NCI-H146 (cell line): ENCODE data around the gene EPS15.
"Not testable (repeated sequence)": the region's sequence is repeated elsewhere in the genome, so short reads cannot be mapped to it uniquely, and the experiment has no call there.

Experiments used
- DNase-seq: peaks from one replicate; lab custom pipeline; 2025; lab: John Stamatoyannopoulos, UW

EPS15 gene

DNA sequence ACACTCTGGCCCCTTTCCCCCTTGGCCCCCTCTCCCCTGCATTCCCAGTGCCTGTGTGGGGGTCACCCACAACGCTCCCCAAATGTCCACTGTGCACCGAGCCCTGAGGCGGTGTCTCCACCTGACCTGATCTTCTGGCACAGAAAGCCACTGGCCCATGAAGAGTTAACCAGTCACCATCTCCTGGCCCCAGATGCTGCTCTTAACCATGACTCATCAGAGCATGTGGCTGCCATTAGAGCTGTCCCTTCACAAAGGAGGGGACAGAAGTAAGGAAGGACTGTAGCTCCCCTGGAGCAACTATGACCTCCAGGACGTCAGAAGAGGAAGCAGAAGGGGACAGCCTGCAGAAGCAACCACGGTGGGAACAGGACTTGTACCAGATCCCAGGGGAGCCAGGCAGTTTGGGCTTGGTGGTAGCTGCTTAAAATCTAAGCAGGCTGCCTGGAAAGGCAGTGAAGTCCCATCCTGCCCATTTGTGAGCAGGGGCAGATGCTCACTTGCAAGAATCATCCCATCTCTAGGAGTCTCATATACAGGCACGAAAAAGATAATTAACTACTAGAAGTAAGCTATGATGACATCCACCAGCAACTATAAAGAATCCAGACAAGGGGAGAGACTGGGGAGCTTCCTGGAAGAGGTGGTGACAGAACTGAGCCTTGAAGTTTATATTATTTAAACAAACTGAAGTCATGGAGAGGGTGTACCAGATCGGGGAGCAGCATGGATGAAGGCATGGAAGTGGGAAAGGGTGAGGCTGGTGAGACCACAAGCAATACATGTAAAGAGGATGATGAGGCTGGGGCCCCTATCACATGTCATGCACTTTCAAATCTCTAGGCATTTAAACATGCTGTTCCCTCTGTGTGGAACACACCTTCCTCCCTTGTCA is 187.6 kb downstream of the EPS15 start:
- peak; percentile 81 for DNase-seq

DNA sequence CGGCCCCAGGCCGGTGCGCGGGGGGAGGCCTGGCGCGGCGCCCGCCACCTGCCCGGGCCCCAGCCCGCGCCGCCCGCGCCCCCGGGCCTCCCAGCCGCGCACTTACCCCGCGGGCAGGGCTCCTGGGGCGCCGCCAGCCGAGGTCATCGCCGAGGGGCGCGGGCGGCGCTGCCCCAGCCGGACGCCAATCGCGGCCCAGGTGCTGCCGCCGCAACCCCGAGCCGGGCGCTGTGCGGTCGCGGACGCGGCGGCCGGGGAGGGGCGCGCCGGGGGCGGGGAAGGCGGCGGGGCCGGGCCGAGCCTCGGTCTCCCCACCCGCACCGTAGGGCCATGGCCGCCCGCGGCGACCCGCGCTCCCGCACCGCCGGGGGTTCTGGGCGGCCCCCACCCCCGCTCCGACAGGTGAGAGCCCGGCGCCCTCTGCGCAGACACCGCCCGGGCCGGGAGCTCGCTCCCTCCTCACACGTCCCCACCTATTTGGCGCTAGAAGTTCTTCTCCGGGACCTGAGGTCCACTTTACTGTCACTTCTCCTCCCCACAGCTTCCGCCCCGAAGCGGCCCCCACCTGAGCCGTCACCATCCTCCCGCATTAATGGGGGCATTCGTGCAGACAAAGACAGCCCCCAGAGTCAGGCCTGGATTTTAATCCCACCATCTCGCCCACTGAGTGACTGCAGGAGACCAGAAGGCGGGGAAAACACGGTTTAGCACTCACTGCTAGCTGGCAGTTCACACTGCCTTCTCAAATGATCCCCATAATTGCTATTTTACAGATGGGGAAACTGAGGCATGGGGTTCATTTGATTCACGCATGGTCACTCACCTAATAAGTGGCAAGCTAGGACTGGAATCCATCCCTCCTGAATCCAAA is 188.5 kb downstream of the EPS15 start, which contains the start of gene TTC39A:
TTC39A (minus strand) TSS at position 232 of the 871 bp plus-strand sequence; CDS start at position 147, 85 bp downstream.
- DNase-seq = peak; percentile 61

DNA sequence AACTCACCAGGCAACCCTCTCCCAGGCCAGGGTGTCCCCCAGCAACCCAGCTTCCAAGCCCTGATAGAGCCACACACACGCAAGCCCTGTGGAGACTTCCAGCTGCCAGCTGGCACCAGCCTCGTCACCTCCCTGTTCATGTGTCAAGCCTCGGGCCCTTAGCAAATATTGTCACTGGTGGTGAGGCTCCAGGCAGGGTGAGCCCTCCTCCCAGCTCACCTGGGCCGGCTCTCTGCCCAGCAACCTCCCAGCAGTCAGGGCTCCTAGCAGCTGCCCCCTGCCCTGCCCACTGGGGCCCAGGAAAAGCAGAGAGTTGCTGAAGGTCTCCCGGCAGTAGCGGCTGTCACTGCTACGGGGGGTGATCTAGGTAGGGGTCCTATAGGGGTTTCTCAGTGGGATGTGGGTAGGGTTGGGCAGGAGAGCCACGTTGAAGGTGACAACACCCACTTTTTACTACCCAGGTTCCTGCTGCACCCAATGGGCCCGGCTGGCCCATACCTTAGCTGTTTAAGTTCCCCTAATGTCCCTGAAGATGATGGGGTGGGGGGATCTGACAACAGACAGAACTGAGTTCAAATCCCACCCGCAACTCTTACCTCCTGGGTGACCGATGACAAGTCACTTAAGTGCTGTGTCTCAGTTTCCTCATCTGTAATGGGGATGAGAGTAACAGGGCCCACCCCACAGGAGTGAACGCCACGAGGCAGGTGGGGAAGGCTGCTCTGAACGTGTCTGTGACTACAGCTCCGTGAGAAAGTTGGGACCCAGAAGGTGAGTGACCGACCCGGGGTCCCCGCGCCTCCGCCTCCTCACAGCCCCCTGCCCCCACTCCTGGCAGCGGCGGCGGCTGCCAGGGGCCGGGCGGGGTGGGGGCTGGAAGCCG is 189.4 kb downstream of the EPS15 start:
- peak; percentile 88 for DNase-seq

DNA sequence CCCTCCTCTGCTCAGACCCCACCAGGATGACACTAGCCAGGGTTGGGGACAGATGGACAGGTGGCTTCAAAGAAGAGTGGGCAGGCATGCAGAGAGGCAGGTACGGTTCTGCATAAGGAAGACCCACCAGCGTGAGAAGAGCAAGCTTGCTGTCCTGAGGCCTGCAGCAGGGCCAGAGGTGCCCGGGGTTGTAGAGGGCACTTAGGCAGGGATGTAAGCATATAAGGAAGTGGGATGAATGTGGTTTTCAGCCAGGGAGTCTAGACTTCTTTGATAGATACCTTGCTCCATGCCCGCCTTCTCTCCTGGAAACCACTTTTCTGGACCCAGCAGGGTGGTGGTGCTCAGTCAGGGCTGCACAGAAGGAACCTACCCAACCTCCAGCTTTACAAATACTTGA is 190.1 kb downstream of the EPS15 start:
- no peak for DNase-seq

DNA sequence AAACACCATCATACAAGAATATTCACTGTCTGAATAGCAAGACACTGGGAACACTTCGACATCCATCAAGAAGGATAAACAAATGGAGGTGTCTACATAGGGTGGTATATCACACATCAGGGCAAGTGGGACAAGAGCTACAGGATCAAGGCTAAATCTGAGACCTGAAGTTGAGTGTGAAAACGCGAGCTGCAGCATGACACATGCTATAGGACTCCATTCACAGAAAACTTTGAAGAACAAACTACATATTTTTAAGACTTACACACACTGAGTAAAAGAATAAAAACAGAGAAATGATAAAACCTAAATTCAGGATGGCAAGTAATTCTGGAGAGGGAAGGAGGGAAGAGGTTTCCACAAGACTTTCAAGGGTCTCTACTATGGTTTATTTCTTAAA is 190.8 kb downstream of the EPS15 start:
- no peak for DNase-seq

DNA sequence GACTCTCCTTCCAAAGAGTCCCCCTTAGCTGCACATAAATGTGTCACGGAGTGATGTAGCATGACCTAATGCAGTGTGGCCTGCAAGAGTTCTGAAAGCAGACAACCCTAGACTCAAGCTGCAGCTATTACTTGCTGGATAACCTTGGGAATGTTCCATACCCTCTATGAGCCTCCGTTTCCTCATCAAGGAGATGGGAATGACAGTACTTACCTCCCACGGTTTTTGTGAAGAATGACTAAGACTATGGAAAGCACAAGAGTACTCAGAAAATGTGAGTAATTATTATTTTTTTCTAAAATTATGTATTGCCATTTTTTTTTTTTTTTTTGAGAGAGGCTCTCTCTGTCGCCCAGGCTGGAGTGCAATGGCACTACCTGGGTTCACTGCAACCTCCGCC is 191.7 kb downstream of the EPS15 start:
- DNase-seq = no peak

DNA sequence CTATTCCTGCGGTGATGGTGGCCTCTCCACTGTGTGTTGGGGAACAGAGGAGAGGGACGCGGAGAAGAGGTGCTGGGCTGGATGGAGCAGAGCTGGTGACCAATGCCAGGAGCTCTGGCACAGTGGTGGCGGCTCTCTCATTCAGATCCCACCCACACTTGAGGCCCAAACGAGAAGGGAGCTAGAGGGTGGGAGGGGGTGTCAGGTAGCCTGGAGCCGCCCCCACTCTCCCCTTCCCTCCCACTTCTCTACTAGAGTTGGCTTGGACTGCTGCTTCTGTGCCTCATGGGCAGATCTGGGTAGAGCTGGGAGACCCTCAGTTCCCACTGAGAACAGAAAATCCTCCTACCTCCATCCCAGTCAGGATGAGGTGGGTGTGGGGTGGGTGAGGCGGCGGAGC is 192.2 kb downstream of the EPS15 start:
- DNase-seq = no peak

DNA sequence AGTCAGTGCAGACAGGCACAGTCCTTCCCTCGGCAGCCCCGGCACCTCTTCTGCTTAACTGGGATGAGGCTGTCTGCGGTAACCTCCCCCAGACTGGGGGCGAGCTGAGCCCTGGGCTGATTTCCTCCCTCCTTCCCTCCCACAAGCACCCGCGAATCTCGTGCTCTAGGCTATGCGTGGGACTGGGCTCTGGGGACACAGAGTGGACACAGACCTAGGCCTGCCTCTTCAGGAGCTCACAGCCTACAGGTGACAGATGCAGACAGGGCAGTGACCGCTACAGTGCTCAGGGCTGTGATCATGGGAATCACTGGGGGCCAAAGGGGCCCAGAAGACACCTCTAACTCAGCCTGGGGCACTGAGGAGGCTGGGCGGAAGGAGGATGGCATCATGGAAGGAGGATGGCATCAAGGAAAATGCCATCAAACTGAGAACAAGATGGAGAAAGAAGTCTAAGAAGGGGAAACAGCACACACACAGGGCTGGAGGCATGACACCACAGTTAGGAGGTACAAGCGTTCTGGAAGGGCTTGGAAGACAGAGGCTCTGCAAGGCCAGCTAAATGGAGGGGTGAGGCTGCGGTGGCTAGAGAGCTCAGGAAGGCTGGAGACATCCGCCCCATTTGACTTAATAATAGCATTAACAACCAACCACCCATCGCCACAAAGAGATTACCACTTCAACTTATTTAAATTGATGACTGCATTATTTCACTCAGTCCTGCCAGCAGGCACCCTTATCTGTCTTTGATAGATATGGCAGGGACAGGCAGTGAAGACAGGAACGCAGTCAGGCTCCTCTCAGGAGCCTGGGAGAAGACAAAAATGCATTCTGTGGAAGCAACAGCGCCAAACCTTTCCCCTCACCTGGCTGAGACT is 192.9 kb downstream of the EPS15 start:
- no peak for DNase-seq

DNA sequence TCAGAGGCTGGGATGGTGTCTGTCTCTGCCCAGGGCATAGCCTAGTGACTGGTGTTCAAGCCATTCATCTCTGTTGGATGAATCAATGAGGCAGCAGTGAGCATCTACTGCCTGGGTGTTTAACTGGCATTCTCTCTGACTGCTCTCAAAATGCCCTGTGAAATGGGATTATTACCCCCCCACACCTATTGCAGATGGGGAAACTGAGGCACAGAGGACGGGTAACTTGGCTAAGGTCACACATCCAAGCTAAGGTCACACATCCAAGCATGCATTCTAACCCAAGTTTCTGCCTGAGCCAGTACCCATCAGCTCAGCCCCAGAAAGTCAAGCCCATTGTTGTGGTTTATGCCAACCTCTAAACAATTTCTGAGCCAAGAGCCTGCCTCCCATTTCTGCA is 193.7 kb downstream of the EPS15 start:
- no peak for DNase-seq

DNA sequence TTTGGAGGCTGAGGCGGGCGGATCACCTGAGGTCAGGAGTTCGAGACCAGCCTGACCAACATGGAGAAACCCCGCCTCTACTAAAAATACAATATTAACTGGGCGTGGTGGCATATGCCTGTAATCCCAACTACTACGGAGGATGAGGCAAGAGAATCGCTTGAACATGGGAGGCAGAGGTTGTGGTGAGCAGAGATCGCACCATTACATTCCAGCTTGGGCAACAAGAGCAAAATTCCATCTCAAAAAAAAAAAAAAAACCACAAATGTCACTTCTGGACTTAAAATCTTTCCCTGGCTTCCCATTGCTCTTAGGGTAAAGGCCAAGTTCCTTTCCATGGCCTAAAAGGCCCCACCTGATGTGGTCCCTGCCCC is 194.1 kb downstream of the EPS15 start:
- not testable (repeated sequence) for DNase-seq

DNA sequence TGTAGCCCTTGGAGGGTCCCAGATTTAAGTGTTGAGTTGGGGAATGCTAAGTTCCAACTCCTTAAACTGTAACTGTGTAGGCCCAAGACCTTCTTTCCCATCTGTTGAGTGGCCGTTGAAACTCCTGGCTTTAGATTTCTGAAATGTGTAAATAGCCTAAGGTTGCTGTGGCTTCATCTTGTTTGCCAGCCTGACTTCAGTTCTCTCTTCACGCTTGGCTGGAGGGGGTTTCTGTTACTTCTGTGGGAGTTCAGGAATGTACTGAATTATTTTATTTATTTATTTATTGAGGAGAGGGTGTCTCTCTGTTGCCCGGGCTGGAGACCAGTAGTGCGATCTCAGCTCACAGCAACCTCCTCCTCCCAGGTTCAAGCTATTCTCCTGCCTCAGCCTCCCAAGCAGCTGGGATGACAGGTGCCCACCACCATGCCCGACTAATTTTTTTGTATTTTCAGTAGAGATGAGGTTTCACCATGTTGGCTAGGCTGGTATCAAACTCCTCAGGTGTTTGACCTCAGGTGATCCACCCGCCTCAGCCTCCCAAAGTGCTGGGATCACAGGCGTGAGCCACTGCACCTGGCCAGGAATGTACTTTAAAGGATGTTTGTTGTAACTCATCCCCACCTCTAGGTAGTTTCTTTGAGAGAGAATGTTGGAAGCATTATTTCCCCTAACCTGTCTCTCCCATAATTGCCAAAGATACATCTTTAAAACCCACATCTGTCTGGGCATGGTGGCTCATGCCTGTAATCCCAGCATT is 194.6 kb downstream of the EPS15 start:
- DNase-seq = no peak

DNA sequence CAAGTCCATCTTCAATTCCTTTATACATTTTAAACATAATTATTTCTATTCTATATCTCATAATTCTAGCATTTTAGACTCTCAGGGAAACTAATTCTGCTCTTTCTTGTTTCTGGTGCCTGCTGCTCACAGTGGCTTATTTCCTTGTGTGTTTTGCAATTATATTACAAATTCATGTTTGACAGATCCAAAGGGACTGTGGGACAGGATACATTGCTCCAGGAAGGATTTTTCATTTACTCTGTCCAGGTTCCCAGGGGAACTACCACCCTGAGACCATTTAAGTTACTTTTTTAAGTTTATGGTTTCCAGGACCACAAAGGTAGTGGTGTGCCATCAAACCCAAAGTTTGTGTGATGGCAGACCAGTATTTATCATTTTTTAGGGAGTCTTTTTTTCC is 195.3 kb downstream of the EPS15 start:
- DNase-seq = no peak

DNA sequence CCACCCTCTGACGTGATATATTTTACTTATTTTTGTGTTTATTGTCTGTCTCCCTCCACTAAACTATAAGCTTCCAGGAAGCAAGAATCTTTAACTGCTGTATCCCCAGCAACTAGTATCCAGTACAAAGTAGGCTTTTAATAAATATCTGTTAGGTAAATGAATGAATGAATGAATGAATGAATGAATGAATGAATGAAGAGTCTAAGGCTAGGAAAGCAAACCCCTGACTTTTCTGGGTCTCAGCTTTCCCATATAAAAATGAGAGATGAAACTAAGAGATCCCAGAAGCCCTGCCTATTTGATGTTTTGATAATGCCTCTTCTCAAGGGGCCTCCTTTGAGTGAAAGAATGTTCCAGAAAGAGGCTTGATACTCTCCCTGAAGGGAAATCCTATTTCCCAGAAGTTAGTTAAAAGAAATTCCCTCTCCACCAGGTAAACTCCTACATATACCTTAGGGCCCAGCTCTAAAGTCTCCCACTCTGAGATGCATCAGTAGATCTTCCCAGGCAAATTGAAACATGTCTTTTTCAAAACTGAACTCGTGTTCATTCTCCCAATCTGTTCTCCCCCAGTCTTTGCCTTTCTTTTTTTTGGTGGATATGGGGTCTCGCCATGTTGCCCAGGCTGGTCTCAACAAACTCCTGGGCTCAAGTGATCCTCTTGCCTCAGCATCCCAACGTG is 196.5 kb downstream of the EPS15 start:
- no peak for DNase-seq

DNA sequence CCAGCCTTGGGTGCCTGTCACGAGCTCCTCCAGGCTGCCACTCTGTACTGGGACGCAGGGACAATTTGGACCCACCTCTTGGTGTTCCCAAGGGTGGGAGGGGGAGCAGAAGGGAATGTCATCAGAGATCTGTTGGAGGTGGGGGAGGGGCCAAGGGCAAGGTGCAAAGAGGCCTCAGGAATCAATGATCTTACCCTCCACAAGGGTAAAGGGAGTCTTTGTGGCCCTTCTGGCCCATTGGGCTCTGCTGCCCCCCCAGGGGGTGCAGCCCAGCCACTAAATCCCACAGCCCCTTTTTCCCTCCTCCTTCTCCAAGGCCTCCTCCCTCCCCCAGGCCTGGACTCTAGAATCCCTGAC is 197.2 kb downstream of the EPS15 start:
- no peak for DNase-seq

DNA sequence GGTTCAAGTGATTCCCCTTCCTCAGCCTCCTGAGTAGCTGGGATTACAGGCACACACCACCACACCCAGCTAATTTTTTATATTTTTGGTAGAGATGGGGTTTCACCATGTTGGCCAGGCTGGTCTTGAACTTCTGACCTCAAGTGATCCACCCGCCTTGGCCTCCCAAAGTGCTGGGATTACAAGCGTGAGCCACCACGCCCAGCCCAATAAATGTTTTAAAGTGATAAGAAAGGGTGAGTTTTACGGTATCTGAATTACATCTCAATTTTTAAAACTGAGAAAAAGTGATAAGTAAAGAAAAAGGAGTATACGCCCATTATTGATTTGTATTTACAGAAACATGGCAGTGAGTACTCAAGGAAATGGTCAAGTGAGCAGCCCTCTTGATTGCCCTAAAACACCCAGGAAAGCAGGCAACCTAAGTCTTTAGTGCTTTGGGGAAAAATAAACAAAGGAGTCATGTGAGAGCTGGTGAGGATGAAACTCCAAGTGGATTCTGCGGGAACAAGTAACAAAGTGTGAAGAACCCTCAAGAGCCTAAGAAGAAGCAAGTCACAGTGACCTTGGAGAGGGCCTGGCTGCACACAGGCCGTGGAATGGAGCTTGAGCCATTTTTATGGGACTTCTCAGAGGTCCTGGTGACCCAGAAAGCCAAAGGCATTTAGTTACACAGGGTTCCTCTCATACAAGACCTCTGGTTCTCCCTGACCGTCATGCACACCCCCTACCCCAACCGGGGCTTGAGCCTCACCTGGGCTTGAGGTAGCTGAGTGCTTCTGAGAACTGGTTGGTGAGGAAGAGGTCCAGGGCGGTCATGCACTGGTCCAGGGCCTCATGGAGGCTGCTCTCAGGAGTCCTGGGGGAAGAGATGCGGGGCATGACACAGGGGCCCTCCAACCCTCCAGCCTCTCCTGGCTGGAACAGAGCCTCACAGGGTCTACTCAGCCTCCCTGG is 197.8 kb downstream of the EPS15 start:
- no peak for DNase-seq

DNA sequence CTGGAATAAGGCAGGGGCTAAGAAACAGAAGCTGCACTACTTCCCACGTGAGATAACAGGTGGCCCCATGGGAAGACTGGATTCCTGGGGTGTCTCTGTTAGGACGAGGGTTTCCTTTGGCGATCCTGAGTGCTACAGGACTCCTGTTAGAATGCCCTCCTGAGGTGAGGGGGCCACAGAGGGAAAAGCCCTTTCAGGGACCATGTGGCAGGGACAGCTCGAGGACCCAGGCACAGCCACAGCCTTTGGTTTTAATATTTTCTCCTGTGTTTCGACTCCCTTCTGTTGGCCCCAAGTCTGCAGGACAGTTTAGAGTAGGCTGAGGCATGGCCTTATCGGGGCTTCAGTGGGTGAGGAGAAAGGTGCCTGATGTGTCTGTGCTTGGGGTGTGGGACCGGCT is 201.3 kb downstream of the EPS15 start:
- no peak for DNase-seq

DNA sequence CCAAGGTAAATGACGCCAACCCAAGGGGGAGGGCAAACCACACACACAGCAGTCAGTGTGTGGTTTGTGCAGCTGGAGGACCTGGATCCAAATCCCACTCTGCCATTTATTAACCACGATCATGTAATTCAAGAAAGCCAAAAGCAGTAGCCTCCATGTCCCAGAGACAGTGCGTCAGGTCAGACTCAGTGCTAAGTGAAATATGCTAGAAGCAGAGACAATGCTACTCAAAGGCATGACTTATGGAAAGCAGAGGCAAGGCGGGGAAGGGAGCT is 202.3 kb downstream of the EPS15 start:
- DNase-seq = peak; percentile 34

DNA sequence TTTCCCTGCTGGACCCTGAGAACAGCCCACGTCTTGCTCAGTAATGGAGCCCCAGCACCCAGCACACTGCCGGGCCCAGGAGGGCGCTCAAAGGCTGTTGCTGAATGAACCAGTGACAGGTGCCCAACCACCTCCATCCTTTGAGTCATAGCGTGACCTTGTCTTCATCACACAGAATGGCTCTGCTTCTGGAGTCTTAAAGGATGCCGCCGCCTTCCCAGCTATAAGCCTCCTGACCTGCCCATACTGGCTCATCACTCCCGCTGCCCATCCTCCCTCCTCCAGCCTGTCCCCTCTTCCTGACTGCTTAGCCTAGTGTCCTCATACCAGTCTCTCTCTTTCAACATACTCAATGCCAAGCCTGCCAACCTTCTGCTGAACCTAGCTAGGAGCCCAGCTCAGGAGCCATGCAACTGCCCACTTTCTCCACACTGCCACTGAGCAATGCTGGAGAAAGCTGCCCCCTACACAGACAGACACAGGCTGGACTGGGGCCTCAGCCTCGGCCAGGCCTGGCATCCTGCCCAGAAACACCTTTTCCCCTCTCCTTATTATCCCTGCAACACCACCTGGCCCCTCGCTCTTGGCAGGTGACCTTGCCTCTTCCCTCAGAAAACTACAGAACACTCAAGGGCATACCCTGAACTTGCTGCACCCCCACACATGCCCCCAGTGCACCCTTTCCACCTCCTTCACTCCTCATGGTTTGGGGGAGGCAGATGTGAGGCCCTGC is 202.8 kb downstream of the EPS15 start:
- peak; percentile 69 for DNase-seq
